KMS-11 (cell line): ENCODE measurements around the gene LOXL3.

Experiments used
- H2AFZ ChIP-seq: fragments of 200-600 bp; sonication (generic); 2 replicates; pipeline ENCODE4 v1.6.1; 2016; ENCODE audit warnings: antibody characterized with exemption, mixed run types, low read depth
- H3K27ac ChIP-seq: fragments of 200-600 bp; sonication (generic); 2 replicates; pipeline ENCODE4 v1.6.1; 2016; ENCODE audit warnings: mild to moderate bottlenecking, mixed run types
- H3K27me3 ChIP-seq: fragments of 200-600 bp; sonication (generic); 2 replicates; pipeline ENCODE4 v1.6.1; 2017; ENCODE audit warnings: mild to moderate bottlenecking, low read depth, mixed run types, moderate library complexity; ENCODE audit not compliant: insufficient read depth
- H3K36me3 ChIP-seq: fragments of 200-600 bp; sonication (generic); 2 replicates; pipeline ENCODE4 v1.6.1; 2017; ENCODE audit warnings: mild to moderate bottlenecking, mixed run types; ENCODE audit not compliant: insufficient read depth
- H3K4me1 ChIP-seq: fragments of 200-600 bp; sonication (generic); 2 replicates; pipeline ENCODE4 v1.6.1; 2016; ENCODE audit warnings: mild to moderate bottlenecking, low read depth, mixed run types; ENCODE audit not compliant: poor library complexity, severe bottlenecking
- H3K4me2 ChIP-seq: fragments of 200-600 bp; sonication (generic); 2 replicates; pipeline ENCODE4 v1.7.0; 2016; ENCODE audit warnings: mild to moderate bottlenecking, mixed run types
- H3K4me3 ChIP-seq: fragments of 200-600 bp; sonication (generic); IDR thresholded peaks from 2 replicates; pipeline ENCODE4 v1.6.1; 2017; ENCODE audit warnings: low read depth, low read length, mixed read lengths; ENCODE audit not compliant: insufficient read depth
- H3K79me2 ChIP-seq: fragments of 200-600 bp; sonication (generic); 2 replicates; pipeline ENCODE4 v1.6.1; 2016; ENCODE audit warnings: low read depth, mixed run types; ENCODE audit not compliant: insufficient read depth
- H3K9ac ChIP-seq: fragments of 200-600 bp; sonication (generic); 2 replicates; pipeline ENCODE4 v1.6.1; 2016; ENCODE audit warnings: mild to moderate bottlenecking, mixed run types
- H4K20me1 ChIP-seq: fragments of 200-600 bp; sonication (generic); 2 replicates; pipeline ENCODE4 v1.6.1; 2016; ENCODE audit warnings: mild to moderate bottlenecking, mixed run types; ENCODE audit not compliant: insufficient read depth
- CTCF ChIP-seq: fragments of 200-600 bp; sonication (generic); conservative IDR thresholded peaks from 2 replicates; pipeline ENCODE4 v1.6.1; 2017; ENCODE audit warnings: low read depth, mild to moderate bottlenecking, antibody characterized with exemption, low read length, moderate library complexity, mixed read lengths

Gene LOXL3

DNA sequence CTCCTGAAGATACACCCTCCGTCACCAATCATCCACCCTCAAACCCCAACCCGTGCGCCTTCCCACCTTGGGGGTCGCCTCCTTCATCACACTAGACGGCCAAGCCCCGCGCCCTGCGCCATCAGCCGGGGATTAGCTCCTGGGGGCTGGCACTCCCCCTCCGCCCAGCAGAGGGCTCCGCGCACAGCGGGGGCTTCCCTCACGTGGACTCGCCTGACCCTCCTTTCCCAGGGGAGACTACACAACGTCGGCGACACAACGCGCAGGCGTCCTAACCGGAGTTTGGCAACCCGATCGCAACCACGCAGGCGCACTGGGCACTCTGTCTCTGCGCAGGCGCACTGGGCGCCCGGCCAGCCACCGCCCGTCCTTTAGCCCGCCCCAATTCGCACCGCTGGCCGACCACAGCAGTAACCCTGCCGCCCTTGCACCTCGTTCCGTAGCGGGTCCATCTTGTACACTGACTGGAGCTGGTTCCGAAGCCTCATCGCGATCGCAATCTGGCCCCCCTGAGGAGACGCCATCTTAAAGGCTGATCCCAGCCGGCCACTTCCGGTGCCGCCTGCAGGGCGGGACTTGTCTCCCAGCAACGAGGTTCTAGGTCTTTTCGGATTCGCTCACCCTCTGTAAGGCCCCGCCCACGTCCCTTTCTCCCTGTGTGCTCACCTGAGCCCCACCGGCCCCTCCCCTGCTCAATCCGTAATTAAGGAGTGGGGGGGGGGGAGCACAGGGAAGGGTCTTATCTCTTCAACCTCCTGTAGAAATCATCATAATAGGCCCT lies 46.4 kb downstream of the LOXL3 start, which contains the start of gene PCGF1:
PCGF1 (minus strand) TSS at position 551 of the 781 bp plus-strand sequence; CDS start at position 524, 27 bp downstream.
- Histone ChIP-seq H3K4me3 (peak within 1 kb of the TSS; percentile 88), H3K4me1 (peaks cover 23% of the 10 kb centered on the region), H3K4me2 (peak within 1 kb of the TSS; percentile 98), H2AFZ (peak within 1 kb of the TSS; percentile 99), H3K9ac (peak within 1 kb of the TSS; percentile 86), H4K20me1 (no peaks in the 10 kb centered on the region), H3K27me3 (peaks cover 24% of the 10 kb centered on the region), H3K79me2 (peaks cover 13% of the 10 kb centered on the region), H3K36me3 (no peaks in the 10 kb centered on the region), H3K27ac (peak within 1 kb of the TSS; percentile 86)
- peak; percentile 13; the same call in 1 of the 2 replicates for TF ChIP-seq CTCF

- Histone ChIP-seq H3K4me3 (no peak overlapping the region), H4K20me1 (no peaks in the 10 kb centered on the region), H3K79me2 (peaks cover 13% of the 10 kb centered on the region), H3K36me3 (no peaks in the 10 kb centered on the region), H3K27ac (no peak overlapping the region), H3K4me2 (peak overlapping the region; percentile 98), H2AFZ (no peak overlapping the region), H3K9ac (no peak overlapping the region), H3K27me3 (peaks cover 16% of the 10 kb centered on the region; the same call in 1 of the 2 replicates), H3K4me1 (peaks cover 29% of the 10 kb centered on the region)
- TF ChIP-seq CTCF = no peak
Observed at GRCh38 chr2:74505448-74506246, 48.1 kb downstream of the LOXL3 start.

- Histone ChIP-seq H3K79me2 (peaks cover 13% of the 10 kb centered on the region), H3K4me3 (no peak overlapping the region), H3K36me3 (no peaks in the 10 kb centered on the region), H3K27ac (no peak overlapping the region), H2AFZ (no peak overlapping the region), H3K4me2 (no peak overlapping the region), H3K27me3 (peaks cover 12% of the 10 kb centered on the region; the same call in 1 of the 2 replicates), H4K20me1 (no peaks in the 10 kb centered on the region), H3K9ac (no peak overlapping the region), H3K4me1 (peaks cover 29% of the 10 kb centered on the region)
- no peak for TF ChIP-seq CTCF
Observed at GRCh38 chr2:74504591-74504990, 49.2 kb downstream of the LOXL3 start.

DNA sequence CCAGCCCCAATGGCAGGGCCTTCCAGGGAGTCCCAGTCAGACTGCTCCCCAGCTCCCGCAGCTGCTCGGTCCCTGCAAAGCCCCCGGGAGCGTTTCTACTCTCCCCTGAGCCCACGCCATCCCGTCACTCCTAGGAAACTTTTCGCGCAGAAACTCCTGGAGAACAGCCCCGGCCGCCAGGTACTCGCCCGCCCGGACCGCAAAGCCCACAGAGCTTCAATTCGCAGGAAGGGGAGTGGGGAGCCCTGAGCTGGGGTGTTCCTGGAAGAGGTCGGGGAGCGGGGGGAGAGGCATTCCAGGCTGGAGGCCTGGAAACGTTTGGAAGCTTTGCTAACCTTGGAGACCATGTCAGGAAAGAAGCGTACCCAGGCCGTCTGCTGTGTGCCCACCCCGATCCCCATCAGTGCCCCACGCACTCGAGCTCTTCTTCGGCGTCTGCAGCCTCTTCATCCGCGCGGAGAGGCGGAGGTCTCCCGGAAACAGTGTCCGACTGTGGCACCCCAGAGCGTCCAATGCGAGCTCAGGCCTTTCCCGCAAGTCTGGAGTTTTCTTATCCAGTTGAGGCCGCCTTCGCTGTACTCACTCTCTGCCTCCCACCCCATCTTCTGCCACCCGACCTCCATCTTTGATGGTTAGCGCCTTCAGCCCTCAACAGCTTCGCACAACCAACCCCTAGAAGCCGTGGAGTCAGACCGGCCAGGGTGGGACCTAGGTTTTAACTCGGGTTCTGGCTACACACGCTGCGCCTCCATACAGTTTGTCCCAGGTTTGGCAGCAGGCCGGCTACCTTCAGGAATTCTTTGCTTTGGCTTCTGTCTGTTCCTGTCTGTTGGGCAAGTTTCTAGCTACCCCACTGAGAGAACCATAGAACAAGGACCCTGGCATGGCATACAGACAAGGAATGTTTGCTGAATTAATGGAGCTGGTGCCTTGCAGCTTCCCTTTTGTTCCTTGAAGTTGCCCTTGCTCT lies 50.0 kb downstream of the LOXL3 start:
- Histone ChIP-seq H3K4me1 (peaks cover 29% of the 10 kb centered on the region), H3K27ac (no peak overlapping the region), H3K4me3 (no peak overlapping the region), H3K27me3 (peaks cover 12% of the 10 kb centered on the region; the same call in 1 of the 2 replicates), H3K9ac (peak overlapping the region; percentile 42; the same call in 1 of the 2 replicates), H3K36me3 (no peaks in the 10 kb centered on the region), H3K79me2 (peaks cover 13% of the 10 kb centered on the region), H2AFZ (peak overlapping the region; percentile 98), H4K20me1 (no peaks in the 10 kb centered on the region), H3K4me2 (peak overlapping the region; percentile 96)
- no peak for TF ChIP-seq CTCF
